ENCODE results near the gene PIK3CD.

- TF ChIP-seq CTCF (IDR thresholded peaks at IDR 0.05; ENCODE audit: poor library complexity) (no peak), EZH2 (IDR thresholded peaks at IDR 0.05; ENCODE audit: borderline replicate concordance) (no peak), EZH2phosphoT487 (IDR thresholded peaks at IDR 0.05; ENCODE audit: low read depth, severe bottlenecking, unreplicated experiment) (no peak)
These were observed 109.3 kb downstream of the PIK3CD start for GRCh38 chr1:9760824-9761223.
